GM21528 (cell line): Measurements from ENCODE around the gene CAST.
A peak's percentile ranks its signal among the peaks of the same experiment; 100 is the strongest.
"Not testable (repeated sequence)": the region's sequence is repeated elsewhere in the genome, so short reads cannot be mapped to it uniquely, and the experiment has no call there.

Experiments
- ATAC-seq: cut with Tn5 transposase; IDR thresholded peaks from one replicate; pipeline ENCODE4 v1.9.1; 2021; ENCODE audit warnings: mild to moderate bottlenecking, moderate library complexity; ENCODE audit not compliant: unreplicated experiment, low FRiP score

Gene CAST

DNA sequence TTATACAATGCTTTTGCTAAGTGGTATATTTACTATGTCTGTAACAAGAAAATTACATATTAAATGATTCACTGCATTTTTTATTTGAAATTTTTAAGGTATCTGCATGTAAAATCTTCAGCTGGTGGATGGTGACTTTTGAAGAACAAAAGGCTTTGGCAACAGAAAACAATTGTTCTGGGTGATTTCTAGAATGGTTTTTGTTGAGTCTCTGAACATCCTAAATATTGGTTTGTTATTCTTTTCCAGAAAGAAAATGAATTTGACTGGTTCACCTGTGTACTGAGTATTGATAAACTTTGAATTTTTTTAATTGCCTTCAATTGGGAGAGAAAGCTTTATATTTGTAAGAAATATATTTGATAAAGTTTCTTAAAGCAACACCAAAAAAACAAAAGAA, 110.4 kb downstream of the CAST start:
- ATAC-seq = no peak

DNA sequence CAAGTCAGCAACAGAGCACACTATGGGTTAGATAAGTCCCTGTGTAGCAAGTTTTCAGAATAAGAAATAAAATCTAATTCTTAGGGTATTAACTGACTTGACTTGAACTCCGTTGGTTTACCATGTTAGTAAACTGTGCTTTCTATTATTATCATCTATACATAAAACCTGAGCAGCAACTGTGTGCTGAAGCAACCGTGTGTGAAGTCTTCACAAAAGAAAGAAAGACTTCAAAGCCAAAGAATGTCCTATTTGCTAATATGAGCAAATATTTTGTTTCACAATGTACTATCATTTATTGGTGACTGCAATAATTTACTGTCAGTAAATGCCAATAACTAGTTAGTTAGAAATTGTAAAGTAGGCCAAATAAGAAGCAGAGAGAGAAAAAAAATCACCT, 112.9 kb downstream of the CAST start:
- no peak for ATAC-seq

- ATAC-seq = no peak
These were observed 113.5 kb downstream of the CAST start for GRCh38 chr5:96775689-96776088.

DNA sequence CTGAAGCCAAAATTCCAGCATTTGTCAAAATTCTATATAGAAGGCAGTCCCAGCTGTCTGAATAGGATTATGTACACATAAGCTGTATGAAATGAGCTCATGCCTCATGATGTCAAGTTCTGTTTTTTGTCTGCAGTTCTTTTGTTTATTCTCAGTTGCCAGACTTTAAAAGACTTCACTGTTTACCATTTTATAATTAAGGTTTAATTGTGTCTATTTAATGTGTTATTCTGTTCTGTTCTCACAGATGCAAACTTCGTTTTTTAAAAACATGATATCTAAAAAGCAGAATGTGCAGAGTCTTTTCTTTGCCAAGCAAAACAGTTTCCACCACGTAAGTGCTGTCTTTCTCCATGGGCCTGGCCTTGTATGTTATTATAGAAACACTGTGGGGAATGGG, 114.4 kb downstream of the CAST start:
- no peak for ATAC-seq

GRCh38 chr5:96778409-96778808, 116.2 kb downstream of the CAST start:
- no peak for ATAC-seq

DNA sequence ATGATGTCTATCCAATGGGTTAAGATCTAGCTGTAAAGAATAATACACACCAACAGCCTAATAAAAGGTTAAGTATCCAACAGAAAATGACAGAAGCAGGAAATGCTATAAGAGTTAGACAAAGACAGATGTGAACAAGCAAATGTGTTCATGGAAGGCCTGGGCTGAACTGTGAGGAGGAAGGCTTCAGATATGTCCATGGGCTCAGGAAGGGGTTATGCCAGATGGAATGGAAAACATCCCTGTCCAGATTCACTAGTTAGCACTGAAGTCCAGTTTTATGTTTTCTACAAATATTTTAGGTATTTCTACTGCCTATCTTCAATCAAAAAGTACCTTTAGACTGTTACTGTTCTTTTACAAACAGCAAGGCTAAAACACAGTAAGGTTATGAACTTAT, 118.5 kb downstream of the CAST start:
- no peak for ATAC-seq

DNA sequence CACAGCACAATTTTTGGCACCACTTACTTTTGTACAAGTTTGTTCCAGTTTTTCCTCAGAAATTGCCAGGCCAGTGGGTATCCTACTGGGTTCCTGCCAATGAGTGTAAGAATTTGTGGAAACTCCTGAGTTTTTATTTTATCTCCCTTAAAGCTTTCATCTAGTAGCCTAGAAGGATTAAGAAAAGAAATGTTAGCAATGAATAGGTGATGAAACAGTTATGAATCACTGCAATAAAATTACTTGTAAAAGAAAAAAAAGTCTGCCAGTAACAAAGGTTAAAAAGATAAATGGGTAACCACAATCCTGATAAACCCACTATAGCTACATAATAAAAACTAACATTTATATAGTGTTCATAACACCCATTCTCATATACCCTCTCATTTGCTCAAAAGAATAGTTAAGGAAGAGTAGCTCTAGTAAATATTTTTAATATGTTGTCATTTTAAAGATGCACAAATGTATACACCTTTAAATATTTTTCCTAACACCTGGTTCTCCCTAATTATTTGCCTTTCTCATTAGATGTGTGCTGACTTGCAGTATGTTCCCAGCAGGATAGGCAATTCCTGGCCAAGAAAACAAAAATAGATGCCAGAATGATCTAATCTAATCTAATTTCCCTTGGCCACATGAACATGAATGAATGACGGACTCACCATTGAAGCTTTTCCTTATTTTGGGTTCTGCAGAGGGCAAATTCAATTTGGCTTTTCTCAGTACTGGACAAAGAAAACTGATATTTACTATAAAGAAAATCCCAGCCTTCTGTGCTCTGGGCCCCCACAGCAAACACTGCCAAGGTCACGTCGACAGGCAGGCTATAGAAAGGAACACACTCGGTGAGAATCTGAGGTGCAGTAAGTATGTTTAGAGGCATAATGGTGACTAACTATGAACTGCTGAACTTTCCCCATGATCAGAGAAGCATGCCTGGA, 119.1 kb downstream of the CAST start:
- ATAC-seq = no peak

DNA sequence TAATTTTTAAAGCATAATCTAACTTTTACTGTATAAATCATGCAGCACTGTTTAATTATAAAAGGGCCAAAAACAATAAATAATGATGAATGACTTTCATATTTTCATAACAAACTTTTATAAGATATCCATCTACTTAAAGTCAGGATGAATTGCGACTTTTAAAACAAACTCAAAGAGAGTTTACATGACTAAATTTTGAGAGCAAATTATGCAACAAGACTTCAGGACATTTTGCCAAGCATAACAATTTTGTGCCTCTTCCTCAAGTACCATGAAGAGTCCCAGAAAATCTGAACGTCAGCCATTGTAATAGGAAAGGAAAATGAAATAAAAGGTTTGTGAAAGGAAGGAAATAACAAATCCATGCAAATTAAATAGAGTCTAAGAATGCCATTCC, 121.2 kb downstream of the CAST start:
- ATAC-seq = no peak

DNA sequence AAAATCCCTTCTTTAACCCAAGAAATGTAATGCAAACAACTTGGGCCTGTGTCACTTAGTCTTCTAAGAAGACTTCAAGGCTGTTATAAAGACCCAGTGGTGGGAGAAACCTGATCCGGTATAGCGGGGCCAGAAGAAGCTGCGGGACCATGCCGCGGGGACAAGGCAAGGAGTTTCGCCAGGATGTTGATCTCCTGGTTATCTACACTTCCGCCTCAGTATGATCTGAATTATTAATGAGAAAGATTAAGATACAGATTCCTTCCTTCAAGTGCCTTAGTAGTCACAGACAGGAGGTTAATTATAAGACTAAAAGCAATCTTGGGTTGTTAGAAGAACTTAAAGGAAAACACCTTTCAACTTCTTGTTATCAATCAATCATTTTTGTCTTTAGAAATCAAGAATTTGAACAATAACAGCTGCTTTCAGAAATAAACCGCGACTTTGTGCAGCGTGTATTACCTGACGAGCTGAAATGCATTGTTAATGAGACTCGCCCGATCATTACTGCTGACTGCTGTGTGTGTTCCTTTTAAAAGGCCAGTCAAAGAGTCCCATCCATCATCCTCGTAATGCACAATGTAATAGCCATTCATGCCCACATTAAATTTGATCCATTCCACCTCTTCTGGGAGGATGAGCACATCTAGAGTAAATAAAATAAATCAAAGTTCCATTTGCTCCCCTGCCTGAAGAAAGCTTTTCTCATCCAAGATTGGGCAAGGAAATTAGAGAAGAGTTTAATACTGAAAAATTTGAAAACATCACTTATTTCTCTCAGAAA, 123.3 kb downstream of the CAST start:
- ATAC-seq = no peak

DNA sequence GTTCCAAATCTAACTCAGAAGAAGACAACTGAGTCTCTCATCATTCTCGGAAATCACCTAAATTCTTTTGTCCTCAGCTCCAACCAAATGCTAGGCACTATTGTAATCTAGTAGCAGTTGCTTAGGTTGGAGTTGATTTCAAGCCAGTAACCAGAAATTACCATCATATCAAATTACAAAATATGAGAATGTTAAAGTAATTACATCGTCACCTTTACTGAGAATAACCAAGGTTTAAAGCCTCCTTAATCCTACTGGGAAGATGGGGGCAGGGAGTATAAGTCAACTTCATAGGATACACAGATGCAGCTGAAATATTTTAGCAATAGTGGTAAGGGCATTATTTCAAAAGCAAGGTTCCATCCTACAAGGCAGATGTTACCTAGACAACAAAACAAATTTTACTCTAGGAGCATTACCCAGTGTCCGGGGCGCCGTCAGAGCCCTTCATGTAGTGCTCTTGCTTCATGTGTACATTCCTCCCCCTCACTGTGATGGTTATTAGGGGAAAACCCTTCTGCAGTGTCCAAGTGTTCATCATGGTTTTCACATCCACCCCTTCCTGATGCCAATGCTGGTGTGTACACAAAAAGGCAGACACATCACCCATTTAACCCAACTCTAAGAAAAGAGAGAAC, 126.1 kb downstream of the CAST start:
- ATAC-seq = no peak

DNA sequence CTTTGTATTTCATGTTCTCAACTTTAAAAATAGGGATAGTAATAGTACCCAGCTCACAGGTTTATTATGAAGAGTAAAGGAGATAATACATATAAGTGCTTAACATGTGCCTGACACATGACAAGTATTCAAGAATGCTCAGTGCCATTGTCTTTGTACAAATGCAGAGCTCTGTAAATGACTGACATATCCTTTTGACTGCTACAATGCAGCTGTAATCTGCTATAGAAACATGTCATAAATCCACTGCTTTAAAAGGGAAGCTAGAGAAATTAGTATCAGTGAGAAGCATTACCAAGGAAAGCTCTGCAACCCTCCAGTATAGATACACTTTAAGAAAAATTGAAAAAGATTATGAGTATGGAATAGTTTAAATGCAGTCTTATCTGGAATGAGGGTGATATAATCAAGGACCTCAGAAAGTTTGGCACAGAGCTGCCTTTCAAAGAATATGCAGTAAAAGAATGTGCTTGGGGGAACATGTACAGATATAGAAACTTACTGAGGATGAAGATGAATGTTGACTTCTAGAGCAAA, 127.7 kb downstream of the CAST start:
- no peak for ATAC-seq

DNA sequence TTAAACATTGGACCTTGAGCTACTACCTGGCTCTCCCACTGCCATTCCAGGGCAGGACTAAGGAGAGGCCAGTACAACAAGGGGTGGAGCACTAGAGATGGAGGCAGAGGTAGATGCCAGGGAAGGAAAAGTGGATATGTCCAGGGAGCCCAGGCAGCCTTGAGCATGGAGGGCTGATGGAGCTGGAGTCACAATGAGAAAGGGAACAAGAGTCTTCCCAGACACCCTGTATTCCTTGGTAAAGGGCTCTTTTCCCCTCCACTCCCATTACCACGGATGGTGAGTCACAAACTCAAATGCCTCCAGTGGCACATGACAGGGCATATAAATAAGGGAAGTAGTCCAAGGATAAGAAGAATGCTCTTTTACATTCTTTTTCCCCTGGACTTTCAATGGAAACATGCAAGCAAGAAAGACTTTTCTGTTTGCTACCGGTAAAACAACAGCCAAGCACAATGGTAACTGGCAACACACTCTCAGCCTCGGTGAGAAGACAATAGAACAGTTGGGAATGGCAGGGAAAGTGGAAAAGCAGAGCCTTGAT, 128.9 kb downstream of the CAST start:
- no peak for ATAC-seq

DNA sequence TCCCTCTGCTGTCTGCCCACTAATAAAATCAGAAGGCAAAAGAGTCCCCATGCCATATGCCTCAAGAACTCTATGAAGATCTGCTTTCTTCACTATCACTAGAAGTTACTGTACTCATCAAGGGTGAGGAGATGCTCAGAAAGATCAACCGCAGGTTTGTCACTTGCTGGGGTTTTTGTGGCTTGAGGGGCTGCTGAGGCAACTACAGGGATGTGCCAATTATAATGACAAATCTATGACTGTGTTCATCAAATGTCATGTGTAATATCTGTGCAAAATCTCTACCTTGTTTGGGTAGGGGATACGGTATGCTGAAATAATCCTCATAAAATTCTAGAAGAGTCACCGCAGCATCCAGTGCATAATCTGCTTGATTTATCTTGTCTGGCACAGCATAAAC, 132.6 kb downstream of the CAST start:
- no peak for ATAC-seq

DNA sequence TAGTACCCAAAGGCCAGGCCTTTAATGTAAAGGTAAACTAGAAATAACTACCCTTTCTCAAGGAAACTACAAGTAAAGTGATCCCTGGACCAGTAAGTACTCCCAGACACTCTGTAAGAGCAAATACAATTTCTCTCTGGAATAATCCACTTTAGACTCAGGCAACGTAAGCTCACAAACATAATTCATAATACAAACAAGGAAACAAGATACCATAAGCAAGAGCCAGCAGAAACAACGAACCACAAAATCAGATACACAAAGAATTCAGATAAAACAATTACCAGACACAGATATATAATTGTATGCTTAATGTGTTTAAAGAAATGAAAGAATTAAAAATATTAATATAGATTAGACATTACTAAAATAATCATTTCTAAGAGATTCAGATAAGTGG, 133.4 kb downstream of the CAST start:
- no peak for ATAC-seq

DNA sequence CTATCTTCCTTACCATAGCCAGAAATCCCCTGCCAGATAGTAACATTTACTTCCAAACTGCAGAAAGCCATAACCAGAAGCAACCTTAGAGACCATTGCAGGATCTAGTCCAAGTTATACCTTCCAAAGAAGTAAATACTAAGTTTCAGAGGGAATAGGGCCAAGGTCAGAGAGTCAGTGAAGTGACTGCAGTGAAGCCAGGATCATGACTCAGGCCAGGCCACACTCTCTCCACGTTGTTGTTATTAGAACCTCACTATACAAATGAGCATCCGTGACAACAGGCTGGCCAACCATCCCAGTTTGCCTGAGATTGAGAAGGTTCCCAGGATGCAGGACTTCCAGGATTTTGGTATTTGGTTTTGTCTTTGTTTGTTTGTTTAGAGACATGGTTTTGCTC, 134.3 kb downstream of the CAST start:
- no peak for ATAC-seq

GRCh38 chr5:96801718-96802117, 139.5 kb downstream of the CAST start:
- not testable (repeated sequence) for ATAC-seq

DNA sequence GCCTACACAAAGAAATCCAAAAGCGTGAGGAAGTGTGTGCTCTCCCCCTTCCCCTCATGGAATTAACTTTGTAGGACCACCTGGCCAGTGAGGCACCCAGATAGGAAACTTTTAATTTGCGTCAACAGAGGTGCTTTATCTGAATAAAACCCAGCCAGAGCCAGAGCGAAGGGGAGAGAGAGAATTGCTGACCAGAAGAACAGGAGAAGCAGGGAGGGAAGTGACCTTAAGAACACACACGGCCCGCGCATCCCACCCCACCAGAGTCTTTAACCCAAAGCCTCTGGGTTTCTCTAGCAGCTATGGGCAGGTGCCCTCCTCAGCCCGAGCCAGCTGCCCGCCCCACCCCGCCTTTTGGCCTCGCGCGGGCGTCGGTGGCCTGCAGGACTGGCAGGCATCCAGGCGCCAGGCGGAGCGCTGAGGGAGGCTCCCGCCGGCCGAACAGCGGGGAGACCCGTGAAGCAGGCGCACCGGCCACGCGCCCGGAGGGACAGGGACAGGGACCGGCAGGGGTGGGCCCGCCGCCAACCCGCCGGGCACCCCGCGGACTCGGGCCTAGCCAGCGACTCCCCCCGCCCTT, 145.0 kb downstream of the CAST start:
- peak; percentile 38 for ATAC-seq

DNA sequence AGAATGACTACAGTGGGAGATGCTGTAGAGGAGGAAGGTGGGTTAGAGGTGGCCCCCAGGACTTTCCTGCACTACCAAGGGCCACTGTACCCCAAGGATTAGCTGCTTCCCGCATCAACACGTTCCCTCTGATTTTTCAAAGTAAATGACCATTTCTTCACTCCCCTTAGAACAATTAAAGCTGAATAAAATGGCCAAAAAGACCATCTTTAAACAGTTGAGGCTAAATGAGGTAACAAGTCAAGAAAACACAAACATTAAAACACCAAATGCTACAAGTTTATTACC, 146.3 kb downstream of the CAST start:
- no peak for ATAC-seq

GRCh38 chr5:96808868-96809558, 146.8 kb downstream of the CAST start:
- no peak for ATAC-seq

- ATAC-seq = no peak
These were observed 147.7 kb downstream of the CAST start for GRCh38 chr5:96809921-96810320.
